PC-3 (cell line): ENCODE data around the gene TNRC18. TPM values are rescaled to one million over a fixed set of nuclear protein-coding genes. Genes with fewer than 3 reads are reported as not detected.
"Not testable (repeated sequence)": the region's sequence is repeated elsewhere in the genome, so short reads cannot be mapped to it uniquely, and the experiment has no call there.

ENCODE experiments used
- ATAC-seq: fragments of 200-7000 bp; cut with Tn5 transposase; 2 replicates; pipeline ENCODE4 v1.9.1; 2020; ENCODE audit warnings: mild to moderate bottlenecking, moderate library complexity
- BruUV-seq: library from RNA; stranded (reverse); fragments of 400-500 nt; replicated peaks from 2 replicates; lab custom pipeline; 2021; lab: Mats Ljungman, UMichigan
- CTCF ChIA-PET: fragments of 300-600 bp; sonication (Branson Sonifier 250); formaldehyde crosslinking; loops from one replicate; lab custom pipeline; 2022; ENCODE audit warnings: antibody characterized with exemption; lab: Charles Lee
- POLR2A ChIA-PET: fragments of 300-600 bp; sonication (Branson Sonifier 250); formaldehyde crosslinking; loops from one replicate; lab custom pipeline; 2022; ENCODE audit warnings: antibody characterized with exemption; ENCODE audit not compliant: unreplicated experiment; lab: Charles Lee
- DNase-seq: peaks from one replicate; pipeline ENCODE4 v3.0.0-alpha.2; 2015
- H2AFZ ChIP-seq: fragments of 300-600 bp; sonication (generic); 2 replicates; pipeline ENCODE4 v1.6.0; 2016; ENCODE audit warnings: antibody characterized with exemption, low read length
- H3F3A ChIP-seq: fragments of 300-600 bp; sonication (generic); one replicate; pipeline ENCODE4 v1.6.0; 2017; ENCODE audit warnings: antibody characterized with exemption, low read length, control low read depth, mild to moderate bottlenecking; ENCODE audit not compliant: unreplicated experiment
- H3K27ac ChIP-seq: fragments of 300-600 bp; sonication (generic); 2 replicates; pipeline ENCODE4 v1.5.1; 2016; ENCODE audit warnings: mild to moderate bottlenecking, low read length
- H3K27me3 ChIP-seq: fragments of 300-600 bp; sonication (generic); 2 replicates; pipeline ENCODE4 v1.6.1; 2016; ENCODE audit warnings: low read length, mixed read lengths
- H3K36me3 ChIP-seq: fragments of 300-600 bp; sonication (generic); 2 replicates; pipeline ENCODE4 v1.6.1; 2016; ENCODE audit warnings: low read depth, mixed run types, low read length, mixed read lengths
- H3K4me1 ChIP-seq: fragments of 300-600 bp; sonication (generic); 2 replicates; pipeline ENCODE4 v1.5.1; 2016; ENCODE audit warnings: low read length; ENCODE audit not compliant: insufficient read depth
- H3K4me2 ChIP-seq: fragments of 300-600 bp; sonication (generic); 2 replicates; pipeline ENCODE4 v1.6.0; 2016; ENCODE audit warnings: low read length
- H3K4me3 ChIP-seq: fragments of 300-600 bp; sonication (generic); 2 replicates; pipeline ENCODE4 v1.5.1; 2016; ENCODE audit warnings: mild to moderate bottlenecking, low read length, mixed read lengths
- H3K79me2 ChIP-seq: fragments of 300-600 bp; sonication (generic); 2 replicates; pipeline ENCODE4 v1.6.1; 2017; ENCODE audit warnings: low read length, mixed read lengths
- H3K9ac ChIP-seq: fragments of 300-600 bp; sonication (generic); 2 replicates; pipeline ENCODE4 v1.6.0; 2016; ENCODE audit warnings: mild to moderate bottlenecking, low read length
- H3K9me2 ChIP-seq: fragments of 300-600 bp; sonication (generic); replicated peaks from 2 replicates; pipeline ENCODE4 v1.6.1; 2016; ENCODE audit warnings: mixed run types, low read length, mixed read lengths
- H3K9me3 ChIP-seq: fragments of 300-600 bp; sonication (generic); 2 replicates; pipeline ENCODE4 v1.6.1; 2016; ENCODE audit warnings: low read length, mixed read lengths
- H4K20me1 ChIP-seq: fragments of 300-600 bp; sonication (generic); 2 replicates; pipeline ENCODE4 v1.6.1; 2016; ENCODE audit warnings: low read length, mixed read lengths
- CTCF ChIP-seq: fragments of 300-600 bp; sonication (generic); conservative IDR thresholded peaks from 2 replicates; pipeline ENCODE4 v1.5.1; 2017; ENCODE audit warnings: antibody characterized with exemption, low read depth, mild to moderate bottlenecking, low read length
- EZH2 ChIP-seq: fragments of 300-600 bp; sonication (generic); IDR thresholded peaks from one replicate; pipeline ENCODE4 v1.6.1; 2017; ENCODE audit warnings: antibody characterized with exemption, mild to moderate bottlenecking, low read length; ENCODE audit not compliant: unreplicated experiment
- EZH2phosphoT487 ChIP-seq: fragments of 300-600 bp; sonication (generic); IDR thresholded peaks from 2 replicates; pipeline ENCODE4 v1.6.1; 2018; ENCODE audit warnings: mild to moderate bottlenecking, antibody characterized with exemption, low read length, borderline replicate concordance
- intact Hi-C: fragments of 100-400 bp; cut with micrococcal nuclease; formaldehyde crosslinking; loops from 2 replicates; pipeline ENCODE4 v1.9.0; 2023
- total RNA-seq: library from RNA; depleted of rRNA; stranded (reverse); fragments of >200 nt; gene quantifications from 2 replicates; pipeline ENCODE4 v1.2.3, GENCODE V29; 2014

TNRC18 gene
- total RNA-seq, 1 experiment from 2014 or later, result 26.8 TPM

- H3K4me3 ChIP-seq, result no peak overlapping the region
- no peak overlapping the region for H3K4me2 ChIP-seq
- no peaks in the 10 kb centered on the region for H3K27me3 ChIP-seq
- H3K9ac ChIP-seq, result no peak overlapping the region
- no peaks in the 10 kb centered on the region for H3F3A ChIP-seq
- intact Hi-C loops, result no loop called here
- H3K9me3 ChIP-seq, result no peaks in the 10 kb centered on the region
- no TSS peak for BruUV-seq
- H3K27ac ChIP-seq, result no peak overlapping the region
- ATAC-seq (no peak), DNase-seq (no peak)
- no peaks in the 10 kb centered on the region for H3K79me2 ChIP-seq
- H4K20me1 ChIP-seq, result no peaks in the 10 kb centered on the region
- no peaks in the 10 kb centered on the region for H3K9me2 ChIP-seq
- TF ChIP-seq CTCF, result no peak
- TF ChIP-seq EZH2, result no peak
- no peak for TF ChIP-seq EZH2phosphoT487
- no peaks in the 10 kb centered on the region for H3K4me1 ChIP-seq
- H2AFZ ChIP-seq, result no peak overlapping the region
- POLR2A ChIA-PET, result no interaction called here
- CTCF ChIA-PET, result no interaction called here
- H3K36me3 ChIP-seq, result peaks cover 6% of the 10 kb centered on the region
Observed at GRCh38 chr7:5315761-5316160, 107.9 kb downstream of the TNRC18 start.

- H3K4me2 ChIP-seq, result no peak overlapping the region
- no peaks in the 10 kb centered on the region for H3F3A ChIP-seq
- TF ChIP-seq EZH2phosphoT487, result no peak
- no peak for TF ChIP-seq CTCF
- no peak for TF ChIP-seq EZH2
- intact Hi-C loops, result no loop called here
- CTCF ChIA-PET, result no interaction called here
- H3K9me3 ChIP-seq, result no peaks in the 10 kb centered on the region
- no peaks in the 10 kb centered on the region for H3K4me1 ChIP-seq
- ATAC-seq (no peak), DNase-seq (no peak)
- no peaks in the 10 kb centered on the region for H3K79me2 ChIP-seq
- H2AFZ ChIP-seq, result no peak overlapping the region
- no peak overlapping the region for H3K27ac ChIP-seq
- H3K27me3 ChIP-seq, result no peaks in the 10 kb centered on the region
- BruUV-seq, result no TSS peak
- POLR2A ChIA-PET, result no interaction called here
- no peak overlapping the region for H3K4me3 ChIP-seq
- no peak overlapping the region for H3K9ac ChIP-seq
- no peaks in the 10 kb centered on the region for H3K9me2 ChIP-seq
- peaks cover 6% of the 10 kb centered on the region; the same call in 1 of the 2 replicates for H3K36me3 ChIP-seq
- H4K20me1 ChIP-seq, result no peaks in the 10 kb centered on the region
Observed at GRCh38 chr7:5314864-5315263, 108.8 kb downstream of the TNRC18 start.

GRCh38 chr7:5313076-5313885, 110.4 kb downstream of the TNRC18 start:
- intact Hi-C loops, H3K27me3 ChIP-seq, H3K9me2 ChIP-seq, H3K4me3 ChIP-seq, H3K4me1 ChIP-seq, H3K9me3 ChIP-seq, H4K20me1 ChIP-seq, POLR2A ChIA-PET, H3K27ac ChIP-seq, H3K79me2 ChIP-seq, BruUV-seq, DNase-seq, H2AFZ ChIP-seq, H3K36me3 ChIP-seq, CTCF ChIA-PET, H3K4me2 ChIP-seq, H3F3A ChIP-seq, ATAC-seq, H3K9ac ChIP-seq: not testable (repeated sequence)

DNA sequence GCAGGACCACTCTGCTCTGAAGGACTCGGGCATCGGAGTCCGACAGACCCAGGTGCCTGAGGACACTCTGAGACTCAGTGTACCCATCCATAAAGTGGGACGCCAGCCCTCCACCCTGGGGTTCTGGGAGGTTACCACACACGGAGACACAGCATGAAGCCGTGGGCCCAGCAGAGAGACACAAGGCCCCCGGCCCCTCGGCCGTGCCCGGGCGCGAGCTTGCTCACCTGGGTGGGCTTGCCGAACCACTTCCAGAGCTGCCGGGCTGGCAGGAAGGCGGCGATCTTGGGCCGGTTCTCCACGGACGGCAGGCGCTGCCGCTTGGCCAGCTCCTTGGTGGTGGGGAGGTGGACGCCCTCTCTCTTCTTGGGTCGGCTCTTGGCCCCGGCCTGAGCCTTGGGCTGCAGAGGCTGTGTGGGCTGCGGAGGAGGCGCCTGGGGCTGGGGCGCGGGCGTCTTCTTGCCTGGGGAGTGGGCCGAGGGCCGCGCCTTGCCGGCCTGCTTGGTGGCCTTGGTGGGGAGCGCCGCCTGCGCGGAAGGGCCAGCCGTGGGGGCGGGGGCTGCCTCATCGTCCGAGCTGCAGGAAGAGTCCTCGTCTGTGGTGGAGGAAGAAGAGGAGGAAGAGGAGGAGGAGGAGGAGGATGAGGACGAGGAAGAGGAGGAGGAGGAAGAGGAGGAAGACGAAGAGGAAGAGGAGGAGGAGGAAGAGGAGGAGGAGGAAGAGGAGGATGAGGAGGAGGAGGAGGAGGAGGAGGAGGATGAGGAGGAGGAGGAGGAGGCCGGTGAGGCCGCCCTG, 111.2 kb downstream of the TNRC18 start:
- H3K4me3 ChIP-seq, H3K79me2 ChIP-seq, DNase-seq, ATAC-seq, CTCF ChIA-PET, H2AFZ ChIP-seq, H3K4me2 ChIP-seq, H3F3A ChIP-seq, H3K9me2 ChIP-seq, H3K27ac ChIP-seq, intact Hi-C loops, POLR2A ChIA-PET, H3K4me1 ChIP-seq, H3K27me3 ChIP-seq, H3K9ac ChIP-seq, H3K9me3 ChIP-seq, H4K20me1 ChIP-seq, BruUV-seq, H3K36me3 ChIP-seq: not testable (repeated sequence)
